CD4-positive, alpha-beta T cell (primary cell): ENCODE data around the gene SNTB2. TPM values are rescaled to one million over a fixed set of nuclear protein-coding genes. Genes with fewer than 3 reads are reported as not detected.

Experiments
- ATAC-seq: fragments of 200-7000 bp; cut with Tn5 transposase; one replicate; pipeline ENCODE4 v1.10.0; 2022; ENCODE audit warnings: mild to moderate bottlenecking; ENCODE audit not compliant: poor library complexity
- CTCF ChIA-PET: fragments of 350-600 bp; sonication (Branson Sonifier 250); formaldehyde crosslinking; loops from one replicate; lab custom pipeline; 2021; ENCODE audit warnings: antibody characterized with exemption, inconsistent platforms; lab: Charles Lee
- POLR2A ChIA-PET: fragments of 350-600 bp; sonication (Branson Sonifier 250); formaldehyde crosslinking; loops from one replicate; lab custom pipeline; 2021; ENCODE audit warnings: antibody characterized with exemption, inconsistent platforms; lab: Charles Lee
- DNase-seq, 14 experiments: peaks; one replicate each; pipeline ENCODE4 v3.0.0-alpha.2; 2013 to 2020; ENCODE audit warnings: mixed read lengths in 2 of 14
- H3K27ac ChIP-seq, 2 donors: one replicate each; pipeline versions ENCODE4 v1.5.1 to v1.7.0; 2013; ENCODE audit warnings: low read length in 2 of 2, low read depth in 1 of 2, mild to moderate bottlenecking in 1 of 2
- H3K27me3 ChIP-seq, 2 experiments: 1 replicate in 1 of 2; 2 replicates in 1 of 2; pipeline versions ENCODE4 v1.6.1 to v1.7.0; 2013; ENCODE audit warnings: low read length in 2 of 2, control low read depth in 1 of 2, mild to moderate bottlenecking in 1 of 2, moderate library complexity in 1 of 2; ENCODE audit not compliant: insufficient read depth in 2 of 2, control insufficient read depth in 1 of 2
- H3K36me3 ChIP-seq: one replicate; pipeline ENCODE4 v1.6.1; 2013; ENCODE audit warnings: low read length, control low read depth; ENCODE audit not compliant: insufficient read depth
- H3K4me1 ChIP-seq: one replicate; pipeline ENCODE4 v1.6.1; 2013; ENCODE audit warnings: low read length, control low read depth; ENCODE audit not compliant: insufficient read depth
- H3K4me3 ChIP-seq: one replicate; pipeline ENCODE4 v1.5.1; 2013; ENCODE audit warnings: mild to moderate bottlenecking, low read length, moderate library complexity
- H3K9me3 ChIP-seq, 2 experiments: 1 replicate in 1 of 2; 2 replicates in 1 of 2; pipeline versions ENCODE4 v1.6.1 to v1.7.0; 2013; ENCODE audit warnings: low read length in 2 of 2, mild to moderate bottlenecking in 2 of 2, control low read depth in 1 of 2, moderate library complexity in 1 of 2; ENCODE audit not compliant: control insufficient read depth in 1 of 2, insufficient read depth in 1 of 2
- H3K27ac Mint-ChIP-seq: one replicate; pipeline ENCODE4 v1.8.0; 2020; ENCODE audit warnings: mixed read lengths
- H3K27me3 Mint-ChIP-seq: one replicate; pipeline ENCODE4 v1.8.0; 2021; ENCODE audit warnings: mixed read lengths
- H3K36me3 Mint-ChIP-seq: one replicate; pipeline ENCODE4 v1.8.0; 2021; ENCODE audit warnings: low read depth, mixed read lengths
- H3K4me1 Mint-ChIP-seq: one replicate; pipeline ENCODE4 v1.8.0; 2021; ENCODE audit warnings: low read depth, mixed read lengths
- H3K4me3 Mint-ChIP-seq: one replicate; pipeline ENCODE4 v1.8.0; 2020; ENCODE audit warnings: mild to moderate bottlenecking, mixed read lengths
- H3K9me3 Mint-ChIP-seq: one replicate; pipeline ENCODE4 v1.8.0; 2020; ENCODE audit warnings: mixed read lengths
- CTCF ChIP-seq: fragments of 200-600 bp; IDR thresholded peaks from one replicate; pipeline ENCODE4 v1.8.0; 2022; ENCODE audit warnings: antibody characterized with exemption, mild to moderate bottlenecking
- intact Hi-C, 2 experiments: fragments of 100-400 bp; cut with DNase I in 1 of 2; cut with micrococcal nuclease in 1 of 2; formaldehyde crosslinking; loops; one replicate each; pipeline versions ENCODE4 v1.15.1 to v1.9.0; 2023 to 2025; cut with DNase I, micrococcal nuclease
- total RNA-seq, 174 experiments: library from RNA in 2 of 174; stranded (reverse) in 2 of 174; gene quantifications; one replicate each; pipeline ENCODE4 v1.2.3 and lab custom pipeline; 2021 to 2026

The SNTB2 gene
- total RNA-seq, 2 experiments from 2014 or later = 10.1 to 11.4 TPM

- peaks cover 64% of the 10 kb centered on the region for H3K36me3 Mint-ChIP-seq
- Histone ChIP-seq H3K36me3 (peaks cover 54% of the 10 kb centered on the region), H3K4me1 (peaks cover 49% of the 10 kb centered on the region), H3K4me3 (peak within 1 kb of the TSS; percentile 61), H3K9me3 (no peaks in the 10 kb centered on the region), H3K27me3 (no peaks in the 10 kb centered on the region), H3K27ac (peak within 1 kb of the TSS in 1 of 2 donors; percentile 86)
- ATAC-seq = peak; percentile 86
- peak; percentile 47 to 91 (median 78) for DNase-seq
- ChIA-PET POLR2A (interaction anchor here (1.0 to 5.1 kb wide), 9 partner anchors 9 to 143 kb away, joined by 3 to 70 read pairs (median 6); partner anchors contain the start of genes COG8, CYB5B, NIP7 and TERF2), CTCF (interaction anchor here (1.5 kb wide), 1 partner anchor 8 kb away, joined by 6 read pairs; no protein-coding TSS in a partner anchor)
- H3K27me3 Mint-ChIP-seq = no peaks in the 10 kb centered on the region
- peaks cover 52% of the 10 kb centered on the region for H3K4me1 Mint-ChIP-seq
- TF ChIP-seq CTCF = no peak
- peak within 1 kb of the TSS; percentile 72 for H3K27ac Mint-ChIP-seq
- no peaks in the 10 kb centered on the region for H3K9me3 Mint-ChIP-seq
- peak within 1 kb of the TSS; percentile 82 for H3K4me3 Mint-ChIP-seq
- intact Hi-C loops = loop anchor here (1.0 to 10.0 kb wide), 5 partner anchors 9 to 1194 kb away; partner anchors contain the start of genes COG8 (in 2 of the 2), NIP7 (in 2 of the 2), COG4 (in 1 of the 2) and EXOSC6 (in 1 of the 2)
Observed at GRCh38 chr16:69330286-69331109, 143.5 kb downstream of the SNTB2 start, which contains the start of gene PDF. Gene PDF, minus strand, starts transcription at chr16:69330588. Its CDS starts 18 bp downstream, at chr16:69330570.

GRCh38 chr16:69334696-69335095 is 147.7 kb downstream of the SNTB2 start:
- H3K27me3 ChIP-seq = no peaks in the 10 kb centered on the region
- Mint-ChIP-seq H3K4me1 (peaks cover 53% of the 10 kb centered on the region), H3K27ac (no peak overlapping the region), H3K27me3 (no peaks in the 10 kb centered on the region), H3K9me3 (no peaks in the 10 kb centered on the region), H3K36me3 (peaks cover 46% of the 10 kb centered on the region), H3K4me3 (peak overlapping the region; percentile 2)
- H3K4me1 ChIP-seq = peaks cover 27% of the 10 kb centered on the region
- intact Hi-C loops = loop anchor here (10.0 kb wide), 3 partner anchors 50 to 1190 kb away; partner anchors contain the start of genes COG4 (in 1 of the 2), EXOSC6 (in 1 of the 2), SF3B3 (in 1 of the 2) and TERF2 (in 1 of the 2)
- ATAC-seq (no peak), DNase-seq (no peak)
- TF ChIP-seq CTCF = no peak
- H3K27ac ChIP-seq = no peak overlapping the region
- no peak overlapping the region for H3K4me3 ChIP-seq
- H3K36me3 ChIP-seq = peaks cover 46% of the 10 kb centered on the region
- ChIA-PET CTCF (no interaction called here), POLR2A (no interaction called here)
- H3K9me3 ChIP-seq = no peaks in the 10 kb centered on the region

GRCh38 chr16:69338557-69339288 is 151.8 kb downstream of the SNTB2 start:
- Mint-ChIP-seq H3K4me3 (peak overlapping the region; percentile 96), H3K4me1 (peaks cover 65% of the 10 kb centered on the region), H3K36me3 (peaks cover 66% of the 10 kb centered on the region), H3K9me3 (no peaks in the 10 kb centered on the region), H3K27me3 (no peaks in the 10 kb centered on the region), H3K27ac (peak overlapping the region; percentile 90)
- peak overlapping the region; percentile 76 to 80 for H3K27ac ChIP-seq
- H3K36me3 ChIP-seq = peaks cover 56% of the 10 kb centered on the region
- intact Hi-C loops = loop anchor here (1.0 to 10.0 kb wide), 6 partner anchors 8 to 1186 kb away; partner anchors contain the start of genes PDF (in 2 of the 2), VPS4A (in 2 of the 2), CHTF8 (in 1 of the 2) and COG4 (in 1 of the 2)
- ATAC-seq (no peak), DNase-seq (no peak)
- no peak for TF ChIP-seq CTCF
- H3K4me1 ChIP-seq = peaks cover 31% of the 10 kb centered on the region
- peak overlapping the region; percentile 63 for H3K4me3 ChIP-seq
- no peaks in the 10 kb centered on the region for H3K9me3 ChIP-seq
- no peaks in the 10 kb centered on the region for H3K27me3 ChIP-seq
- ChIA-PET POLR2A (interaction anchor here (0.7 to 3.3 kb wide), 7 partner anchors 10 to 415 kb away, joined by 3 to 70 read pairs (median 3); partner anchors contain the start of genes PDF and SNTB2), CTCF (interaction anchor here (0.6 to 1.3 kb wide), 4 partner anchors 8 to 104 kb away, joined by 3 to 6 read pairs (median 4); partner anchors contain the start of gene PDF)
